Kidney capillary endothelial cell (primary cell): ENCODE data around the gene MYO1A.

ENCODE experiments used
- DNase-seq: peaks from one replicate; pipeline ENCODE4 v3.0.0-alpha.2; 2018; ENCODE audit warnings: low spot score

The MYO1A gene

GRCh38 chr12:57049890-57050289, at the start of gene MYO1A:
TSS of gene MYO1A (minus strand) at chr12:57050129. CDS start at chr12:57048323, 1,806 bp downstream.
- no peak for DNase-seq

GRCh38 chr12:57099047-57099714, 49.3 kb upstream of the MYO1A start:
- DNase-seq, result no peak

DNA sequence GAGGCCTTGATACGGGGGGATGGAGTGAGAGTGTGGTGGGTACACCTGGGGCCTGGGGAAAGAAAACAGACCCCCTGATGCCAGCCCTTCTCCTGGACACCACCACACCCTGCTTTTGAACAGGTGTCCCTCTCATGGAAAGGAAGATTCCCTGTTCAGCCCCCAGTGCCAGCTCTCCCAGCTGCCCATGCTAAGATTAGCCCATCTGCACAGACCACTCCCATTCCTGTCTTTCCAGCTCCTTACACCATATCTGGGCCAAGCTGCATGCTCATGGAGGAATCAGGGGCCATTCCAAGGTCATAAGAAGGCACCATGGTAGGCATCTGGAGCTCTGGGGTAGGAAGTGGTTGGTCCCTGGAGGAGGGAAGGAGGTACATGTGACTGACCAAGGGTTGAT, 48.6 kb upstream of the MYO1A start:
- DNase-seq, result no peak

DNA sequence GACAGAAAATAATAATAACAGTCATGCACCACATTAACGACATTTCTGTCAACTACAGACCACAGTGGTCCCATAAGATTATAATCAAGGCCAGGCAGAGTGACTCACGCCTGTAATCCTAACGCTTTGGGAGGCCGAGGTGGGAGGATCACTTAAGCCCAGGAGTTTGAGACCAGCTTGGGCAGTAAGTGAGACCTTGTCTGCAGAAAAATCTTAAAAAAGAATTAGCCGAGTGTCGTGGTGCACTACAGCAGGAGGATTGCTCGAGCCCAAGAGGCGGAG, 47.6 kb upstream of the MYO1A start:
- DNase-seq, result no peak

- DNase-seq, result no peak
Observed at GRCh38 chr12:57096748-57097553, 47.0 kb upstream of the MYO1A start.

DNA sequence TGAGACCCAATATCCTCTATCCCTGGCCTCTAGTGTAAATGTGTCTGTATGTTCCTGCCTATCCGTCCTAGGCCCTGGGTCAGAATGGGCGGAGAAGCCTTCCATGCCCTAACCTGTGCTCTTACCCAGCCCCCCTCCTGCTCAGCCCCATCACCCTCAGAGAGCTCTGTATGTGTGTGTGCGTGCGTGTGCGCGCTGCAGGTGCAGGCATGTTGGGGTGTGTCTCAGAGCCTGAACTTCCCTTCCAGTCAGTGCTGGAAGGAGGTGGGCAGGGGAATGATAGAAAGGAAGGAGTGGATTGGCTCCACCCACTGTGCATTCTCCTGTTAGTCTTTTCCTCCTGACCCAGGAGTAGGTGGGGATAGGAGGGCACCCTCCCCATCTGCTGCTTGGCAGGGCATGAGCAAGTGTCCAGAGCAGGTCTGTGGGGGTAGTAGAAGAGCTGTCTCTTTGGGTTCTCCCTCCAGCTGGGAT, 46.2 kb upstream of the MYO1A start:
- DNase-seq, result no peak

GRCh38 chr12:57095440-57095839, 45.5 kb upstream of the MYO1A start:
- no peak for DNase-seq

DNA sequence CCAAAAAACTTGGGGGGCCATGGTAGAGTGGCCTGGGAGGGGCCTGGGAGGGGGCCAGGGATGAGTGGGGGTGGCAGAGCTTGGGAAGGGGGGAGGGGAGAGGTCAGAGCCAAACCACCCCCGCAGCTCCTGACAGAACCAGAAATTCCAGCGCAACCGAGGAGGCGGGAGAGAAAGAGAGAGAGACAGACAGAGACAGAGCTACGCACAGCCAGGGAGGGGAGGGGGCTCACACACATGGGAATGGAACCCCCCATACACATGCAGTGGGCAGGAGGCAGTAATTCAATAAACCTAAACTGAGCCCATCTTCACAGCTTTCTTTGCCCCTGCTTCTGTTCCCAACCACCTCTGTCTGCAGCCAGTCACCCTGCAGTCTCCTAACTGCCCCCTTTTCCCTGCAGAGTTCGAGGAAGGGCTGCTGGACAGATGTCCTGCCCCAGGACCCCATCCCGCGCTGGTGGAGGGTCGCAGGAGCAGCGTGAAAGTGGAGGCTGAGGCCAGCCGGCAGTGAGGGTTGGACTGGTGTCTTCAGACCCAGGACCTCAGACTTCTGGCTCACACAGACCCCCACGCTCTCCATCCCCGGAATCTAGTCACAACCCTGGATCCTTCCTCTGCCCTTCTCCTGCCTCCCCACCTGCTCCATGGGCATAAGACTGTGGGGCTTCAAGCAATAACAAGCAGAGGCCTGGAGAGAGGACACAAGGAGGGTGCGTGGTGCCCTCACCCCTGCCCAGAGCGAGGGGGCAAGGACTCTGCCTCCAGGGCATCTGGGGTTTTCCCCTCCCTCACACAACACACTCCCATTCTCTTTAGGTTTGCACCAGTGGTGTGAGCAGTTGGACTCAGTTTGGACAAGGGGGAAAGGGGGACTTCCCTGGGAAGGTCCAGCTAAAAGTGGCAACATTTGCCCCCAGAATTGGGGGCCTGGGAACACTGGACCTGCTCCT, 44.6 kb upstream of the MYO1A start:
- no peak for DNase-seq

DNA sequence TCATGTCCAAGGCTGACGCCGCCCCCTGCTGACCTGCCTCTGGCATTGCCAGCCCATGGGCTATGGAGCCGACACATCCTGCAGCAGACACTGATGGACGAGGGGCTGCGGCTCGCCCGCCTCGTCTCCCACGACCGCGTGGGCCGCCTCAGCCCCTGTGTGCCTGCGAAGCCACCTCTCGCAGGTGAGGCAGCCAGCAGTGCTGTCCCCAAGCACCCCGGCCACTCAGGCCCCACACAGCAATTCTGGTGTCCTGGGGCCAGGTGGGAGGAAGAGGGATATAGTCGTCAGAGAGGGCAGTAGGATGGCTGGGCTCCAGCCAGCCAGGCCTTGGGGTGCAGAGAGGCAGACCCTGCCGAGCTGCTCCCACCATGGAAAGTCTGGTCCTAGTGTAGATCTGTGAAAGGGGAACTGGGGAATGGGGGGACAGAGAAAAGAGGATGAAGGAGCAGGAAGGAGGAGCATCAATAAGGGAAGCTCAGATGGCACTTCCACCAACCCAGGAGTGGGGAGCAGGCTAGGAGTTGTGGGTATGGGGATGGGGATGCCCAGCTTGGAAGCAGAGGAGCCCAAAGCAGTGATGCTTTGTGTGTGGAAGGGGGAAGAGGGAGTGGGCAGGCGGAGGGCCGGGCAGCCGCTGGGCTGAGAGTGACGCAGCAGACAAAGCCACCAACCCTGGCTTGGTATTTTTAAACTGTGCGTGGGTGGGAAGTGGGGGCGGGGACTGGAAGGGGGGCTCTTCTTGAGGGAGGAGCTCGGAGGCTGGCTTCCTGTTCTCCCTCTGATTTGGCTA, 43.7 kb upstream of the MYO1A start:
- DNase-seq, result no peak

DNA sequence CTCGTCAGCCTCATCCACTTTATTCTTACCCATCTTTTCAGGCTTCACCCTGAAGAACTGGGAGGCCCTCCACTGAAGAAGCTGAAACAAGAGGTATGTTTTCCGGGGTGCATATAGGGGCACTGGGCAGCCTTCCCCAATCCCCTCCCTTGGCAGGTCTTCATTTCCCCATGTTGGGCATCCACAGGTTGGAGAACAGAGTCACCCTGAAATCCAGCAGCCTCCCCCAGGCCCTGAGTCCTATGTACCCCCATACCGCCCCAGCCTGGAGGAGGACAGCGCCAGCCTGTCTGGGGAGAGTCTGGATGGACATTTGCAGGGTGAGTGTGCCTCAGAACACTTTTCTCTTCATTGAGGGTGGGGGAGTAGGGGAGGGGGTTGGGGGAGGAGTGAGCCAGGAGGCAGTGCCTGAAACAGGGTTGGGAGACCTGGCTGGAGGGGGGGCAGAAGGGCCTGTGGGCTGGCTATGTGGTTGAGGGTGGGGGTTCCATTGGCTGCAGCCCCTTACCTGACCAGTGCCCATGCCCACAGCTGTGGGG, 43.0 kb upstream of the MYO1A start:
- no peak for DNase-seq

- no peak for DNase-seq
Observed at GRCh38 chr12:57092529-57092862, 42.6 kb upstream of the MYO1A start.

GRCh38 chr12:57091638-57092528, 42.0 kb upstream of the MYO1A start:
- DNase-seq, result no peak

GRCh38 chr12:57090924-57091637, 41.2 kb upstream of the MYO1A start:
- no peak for DNase-seq

- DNase-seq, result no peak
Observed at GRCh38 chr12:57090490-57090889, 40.6 kb upstream of the MYO1A start.

GRCh38 chr12:57089271-57090245, 39.6 kb upstream of the MYO1A start:
- peak; percentile 74 for DNase-seq

DNA sequence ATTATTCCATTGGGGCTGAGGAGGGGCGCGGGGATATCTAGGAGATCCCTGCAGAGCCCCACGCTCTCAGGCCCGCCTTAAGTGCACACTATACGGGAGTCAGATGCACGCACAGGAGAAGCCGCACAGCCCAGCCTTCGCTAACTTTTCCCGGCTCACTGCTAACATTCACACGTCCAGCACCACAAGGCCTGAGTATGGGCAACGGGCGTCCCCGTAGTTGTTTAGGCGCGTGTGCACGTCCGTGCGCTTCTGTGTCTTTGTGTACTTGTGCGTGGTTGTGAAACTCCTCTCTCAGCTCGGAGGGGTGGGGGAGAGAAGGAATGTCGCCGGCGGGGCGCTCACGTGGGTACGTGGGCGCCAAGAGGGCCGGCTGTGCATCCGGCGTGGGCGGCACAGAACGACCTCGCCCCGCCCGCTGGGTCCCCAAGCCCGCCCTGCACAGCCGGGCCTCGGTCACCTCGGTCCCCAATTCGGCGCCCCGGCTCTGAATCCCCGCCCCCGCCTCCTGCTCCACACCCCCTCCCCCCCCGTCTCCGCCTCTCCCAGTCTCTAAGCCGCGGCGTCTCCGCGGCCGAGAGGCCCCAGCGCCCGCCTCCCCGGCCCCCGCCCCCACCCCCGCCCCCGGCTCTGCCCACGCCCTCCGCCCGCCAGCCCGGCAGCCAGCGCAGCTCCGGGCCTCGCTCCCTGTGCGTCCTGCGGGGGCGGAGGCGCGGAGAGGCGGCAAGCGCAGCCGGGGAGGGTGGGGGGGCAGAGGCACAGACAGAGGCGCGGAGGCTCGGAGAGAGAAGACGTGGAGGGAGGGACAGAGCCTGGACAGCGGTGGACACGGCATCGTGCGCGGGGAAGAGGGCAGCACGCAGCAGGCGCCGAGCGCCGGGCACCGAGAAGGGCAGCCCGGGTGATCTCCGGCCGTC, 38.7 kb upstream of the MYO1A start, which contains the start of gene NAB2:
Gene NAB2 (plus strand): TSS at position 761 of the 917 bp plus-strand sequence. CDS start 158 bp downstream, outside the sequence.
- peak; percentile 95 for DNase-seq

DNA sequence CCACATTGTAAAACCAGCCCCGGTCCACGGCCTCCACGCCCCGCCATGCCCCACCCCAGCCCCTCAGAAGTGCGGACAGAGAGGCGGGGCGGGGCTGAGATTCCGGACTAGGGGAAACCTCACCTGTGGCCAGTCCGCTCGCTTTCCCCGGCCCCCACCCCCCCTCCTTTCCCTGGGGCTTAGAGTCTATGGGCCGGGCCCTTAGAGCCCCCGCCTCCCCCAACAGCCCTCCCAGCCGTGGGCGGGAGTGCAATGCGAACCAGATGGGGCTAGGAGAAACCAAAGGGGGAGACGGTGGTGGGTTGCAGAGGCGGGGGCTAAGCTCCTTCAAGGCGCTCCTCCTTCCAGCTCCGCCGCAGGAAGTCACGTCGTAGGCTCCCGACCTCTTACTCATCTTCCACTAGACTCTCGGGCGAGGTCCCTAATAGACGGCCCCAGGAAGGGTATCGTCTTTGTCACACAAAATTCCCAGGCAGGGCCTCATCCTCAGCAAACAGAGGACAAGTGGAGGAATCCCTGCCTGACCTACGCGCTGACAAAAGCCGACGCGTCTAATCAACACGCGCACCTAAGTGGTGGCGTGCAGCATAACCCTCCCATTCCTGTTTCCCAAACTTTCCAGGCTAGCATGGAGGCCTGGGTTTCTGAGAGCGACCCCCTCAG, 37.9 kb upstream of the MYO1A start:
- peak; percentile 95 for DNase-seq
